GM23248 (cell line): ENCODE results near the gene CSDE1.

ENCODE experiments used
- EZH2 ChIP-seq: fragments of 200-600 bp; sonication (generic); IDR thresholded peaks from 2 replicates; pipeline ENCODE4 v1.6.1; 2018; ENCODE audit warnings: antibody characterized with exemption, mild to moderate bottlenecking; ENCODE audit not compliant: insufficient read depth, poor library complexity, severe bottlenecking
- EZH2phosphoT487 ChIP-seq: fragments of 200-600 bp; sonication (generic); IDR thresholded peaks from 2 replicates; pipeline ENCODE4 v1.6.1; 2018; ENCODE audit warnings: antibody characterized with exemption, moderate library complexity, mild to moderate bottlenecking, low read depth; ENCODE audit not compliant: insufficient read depth

DNA sequence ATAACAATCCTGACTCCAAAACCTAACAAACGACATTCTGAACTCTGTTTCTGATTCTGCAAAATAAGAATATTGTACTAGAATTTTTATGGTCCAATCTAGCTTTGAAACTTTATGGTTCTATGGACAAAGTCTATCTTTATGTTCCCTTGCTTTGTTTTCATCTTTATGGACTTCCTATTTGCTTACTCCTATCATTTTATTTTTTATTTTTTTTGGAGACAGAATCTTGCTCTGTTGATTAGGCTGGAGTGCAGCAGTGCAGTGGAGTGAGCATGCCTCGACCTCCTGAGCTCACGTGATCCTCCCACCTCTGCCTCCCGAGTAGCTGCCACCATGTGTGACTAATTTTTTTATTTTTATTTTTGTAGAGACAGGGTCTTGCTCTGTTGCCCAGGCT is 44.8 kb downstream of the CSDE1 start:
- TF ChIP-seq EZH2, result no peak
- no peak for TF ChIP-seq EZH2phosphoT487
